HG03097 (cell line): Measurements from ENCODE around the gene CWC27.

Source experiments
- ATAC-seq: cut with Tn5 transposase; IDR thresholded peaks from one replicate; pipeline ENCODE4 v1.9.1; 2021; ENCODE audit not compliant: unreplicated experiment, low FRiP score

CWC27 gene

DNA sequence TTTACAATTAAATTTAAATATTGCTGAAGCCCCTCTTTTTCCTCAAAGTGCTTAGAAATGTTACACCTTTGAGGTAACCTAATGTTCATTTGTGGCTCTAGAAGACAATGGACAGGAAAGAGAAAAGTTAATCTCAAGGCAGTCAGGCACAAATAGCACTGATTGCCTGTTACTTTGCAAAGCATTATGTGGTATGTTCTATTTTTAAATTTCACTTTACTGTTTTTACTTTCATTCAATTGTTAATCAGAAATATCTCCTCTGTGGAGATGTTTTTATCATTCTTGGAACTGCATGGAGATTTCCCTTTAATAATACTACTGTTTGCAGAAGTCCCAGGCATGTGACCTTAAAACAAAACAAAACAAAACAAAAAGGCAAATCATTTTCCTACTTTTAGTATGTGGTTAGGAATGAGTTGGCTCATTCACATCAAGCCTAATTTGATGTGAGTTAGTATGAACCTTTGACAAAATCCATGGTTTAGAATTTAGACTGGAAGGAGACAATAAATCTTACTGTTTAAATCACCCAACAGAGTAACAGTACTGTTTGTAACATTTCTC, 67.5 kb downstream of the CWC27 start:
- no peak for ATAC-seq

DNA sequence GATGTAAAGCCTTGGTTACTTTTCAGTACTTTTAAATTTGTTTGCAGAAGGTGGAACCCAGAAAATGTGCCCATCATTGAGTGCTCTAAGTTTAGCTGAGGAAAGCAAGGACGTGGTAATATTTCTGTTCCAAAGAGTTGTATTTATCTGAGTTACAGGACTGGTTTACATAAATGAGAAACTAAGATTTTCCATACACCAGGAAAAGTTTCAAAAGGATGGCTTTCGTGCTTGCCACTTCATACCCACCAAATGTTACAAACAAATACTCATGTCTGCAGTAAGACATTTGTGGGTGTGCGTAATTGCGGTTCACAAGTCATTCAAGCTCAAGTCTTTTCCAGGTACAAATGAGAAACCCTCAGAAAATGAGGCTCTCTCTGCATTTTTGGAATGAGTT, 68.1 kb downstream of the CWC27 start:
- no peak for ATAC-seq

DNA sequence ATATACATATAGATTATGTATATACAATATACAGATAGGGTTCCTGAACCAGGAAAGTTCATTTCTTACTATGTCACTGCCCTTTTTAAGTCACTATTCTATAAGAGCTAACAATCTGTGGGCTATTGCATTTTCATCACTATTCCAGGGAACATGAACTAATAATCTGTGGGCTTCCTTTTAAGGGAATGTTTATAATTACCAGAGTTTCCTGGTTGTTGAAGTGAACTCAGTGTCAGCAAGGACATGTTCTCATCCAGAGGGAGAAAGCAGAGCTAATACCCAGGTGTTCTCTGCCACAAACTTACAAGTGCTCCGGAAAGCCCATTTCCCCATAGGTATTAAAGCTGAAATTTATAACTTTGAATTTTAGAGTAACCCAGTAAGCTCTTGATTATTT, 69.6 kb downstream of the CWC27 start:
- no peak for ATAC-seq

DNA sequence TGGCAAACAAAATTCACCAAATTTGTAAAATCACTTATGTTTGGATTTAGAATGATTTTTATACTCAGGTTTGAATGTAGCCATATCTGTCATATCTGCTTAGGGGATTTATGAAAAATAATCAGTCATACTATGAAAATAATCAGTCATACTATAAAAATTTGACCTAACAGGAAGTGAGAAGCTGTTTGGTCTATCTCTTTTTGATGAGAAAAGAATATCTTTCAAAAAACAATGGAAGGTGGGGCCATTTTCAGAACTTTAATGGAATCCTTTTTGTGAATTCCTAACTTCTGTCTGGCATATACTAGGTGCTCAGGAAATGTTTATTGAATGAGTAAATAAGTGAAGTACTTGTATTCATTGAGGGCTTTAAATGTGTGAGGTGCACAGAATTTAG, 70.1 kb downstream of the CWC27 start:
- ATAC-seq: no peak

DNA sequence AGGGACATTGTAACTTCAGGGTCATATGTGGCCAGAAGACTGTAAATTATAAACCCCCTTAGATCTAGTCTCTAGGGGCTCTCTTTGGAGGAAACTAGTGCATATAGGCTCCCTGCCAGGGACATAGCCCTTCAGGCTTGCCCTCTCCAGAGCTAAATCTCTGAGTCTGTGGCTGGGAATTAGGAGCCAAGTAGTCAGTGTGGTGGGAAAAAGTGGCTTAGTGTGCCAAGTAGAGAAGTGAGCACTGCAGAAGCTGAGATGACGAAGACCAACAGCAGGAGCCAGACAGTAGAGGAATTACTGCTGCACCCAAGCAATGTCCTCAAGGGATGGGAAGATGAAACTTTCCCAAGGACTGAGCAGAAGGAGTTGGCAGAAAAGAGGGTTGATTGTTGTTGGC, 71.2 kb downstream of the CWC27 start:
- no peak for ATAC-seq

DNA sequence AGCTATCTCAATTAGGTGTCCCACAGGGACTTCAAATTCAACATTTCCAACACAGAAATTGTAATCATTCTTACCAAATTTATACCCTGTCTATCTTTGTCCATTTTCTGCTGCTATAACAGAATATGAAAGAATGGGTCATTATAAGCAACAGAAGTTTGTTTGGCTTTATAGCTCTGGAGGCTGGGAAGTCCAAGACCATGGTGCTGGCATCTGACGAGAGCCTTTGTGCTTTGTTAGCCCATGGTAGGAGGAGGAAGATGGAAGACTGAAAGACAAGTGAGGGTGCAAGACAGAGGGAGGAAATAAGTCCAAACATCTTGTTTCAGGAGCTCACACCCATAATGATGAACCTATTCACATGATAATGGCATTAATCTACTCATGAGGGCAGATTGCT, 72.2 kb downstream of the CWC27 start:
- ATAC-seq: no peak

DNA sequence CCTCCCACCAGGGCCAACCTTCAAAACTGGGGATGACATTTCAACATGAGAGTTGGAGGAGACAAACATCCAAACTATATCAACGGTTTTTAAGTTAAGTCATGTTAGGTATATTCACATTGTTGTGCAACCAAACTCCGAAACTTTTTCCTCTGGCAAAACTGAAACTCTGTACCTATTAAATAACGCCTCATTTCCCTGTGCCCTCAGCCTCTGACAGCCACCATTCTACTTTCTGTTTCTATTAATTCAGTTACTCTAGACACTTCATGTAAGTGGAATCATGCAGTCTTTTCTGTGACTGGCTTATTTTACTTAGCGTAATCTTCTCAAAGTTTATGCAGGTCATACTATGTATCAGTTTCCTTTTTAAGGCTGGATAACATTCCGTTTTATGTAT, 85.0 kb downstream of the CWC27 start:
- no peak for ATAC-seq

DNA sequence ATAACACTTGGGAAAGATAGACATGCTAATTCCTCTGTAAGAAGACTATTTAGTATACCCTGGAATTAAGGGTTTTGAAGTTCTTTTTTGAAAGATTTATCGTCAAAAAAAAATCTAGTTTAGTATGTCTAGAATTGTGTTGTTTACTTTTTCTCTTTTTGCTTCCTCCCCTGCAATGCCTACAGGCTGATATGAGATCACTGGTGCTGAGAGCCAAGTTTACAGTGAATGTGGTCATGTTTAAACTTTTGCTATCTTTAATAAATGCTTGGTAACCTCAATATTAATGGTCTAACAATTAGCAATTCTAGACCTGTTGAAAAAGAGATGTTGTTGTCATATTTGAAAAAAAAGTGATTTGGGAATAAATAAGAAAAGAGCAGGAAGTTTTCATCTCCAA, 86.1 kb downstream of the CWC27 start:
- no peak for ATAC-seq

DNA sequence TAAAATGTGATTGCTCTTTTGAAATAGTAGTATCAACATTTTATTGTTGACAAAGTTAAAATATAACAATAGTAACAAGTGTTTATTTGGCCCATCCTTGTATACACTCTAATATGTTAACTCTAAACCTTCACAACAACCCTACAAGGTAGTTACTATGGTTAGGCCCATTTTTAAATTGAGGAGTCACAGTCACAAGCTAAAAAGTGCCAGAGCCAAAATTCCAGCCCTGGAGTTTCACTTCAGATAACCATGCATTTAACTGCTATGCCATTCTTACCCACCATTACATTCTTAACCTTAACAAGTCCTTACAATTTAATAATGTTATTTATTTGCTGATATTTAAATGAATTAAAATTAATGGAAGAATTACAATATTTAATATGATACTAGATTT, 91.2 kb downstream of the CWC27 start:
- no peak for ATAC-seq

DNA sequence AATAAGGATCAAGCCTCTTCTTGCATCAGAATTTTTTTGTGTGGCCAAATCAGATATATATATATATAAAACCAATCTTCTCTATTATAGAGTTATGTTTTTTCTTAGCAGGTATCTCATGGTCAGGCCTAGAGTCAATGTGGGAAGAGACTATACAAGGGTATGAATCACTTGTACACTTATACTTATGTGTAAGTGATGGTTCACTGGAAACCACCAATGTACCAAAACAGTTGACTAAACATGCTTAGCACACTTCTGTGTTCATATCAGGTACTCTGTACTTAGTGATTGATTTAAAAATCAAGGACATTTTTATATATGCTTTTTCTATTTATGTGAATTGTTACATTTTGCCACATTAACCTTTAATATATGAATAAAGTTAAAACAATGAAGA, 92.6 kb downstream of the CWC27 start:
- no peak for ATAC-seq

DNA sequence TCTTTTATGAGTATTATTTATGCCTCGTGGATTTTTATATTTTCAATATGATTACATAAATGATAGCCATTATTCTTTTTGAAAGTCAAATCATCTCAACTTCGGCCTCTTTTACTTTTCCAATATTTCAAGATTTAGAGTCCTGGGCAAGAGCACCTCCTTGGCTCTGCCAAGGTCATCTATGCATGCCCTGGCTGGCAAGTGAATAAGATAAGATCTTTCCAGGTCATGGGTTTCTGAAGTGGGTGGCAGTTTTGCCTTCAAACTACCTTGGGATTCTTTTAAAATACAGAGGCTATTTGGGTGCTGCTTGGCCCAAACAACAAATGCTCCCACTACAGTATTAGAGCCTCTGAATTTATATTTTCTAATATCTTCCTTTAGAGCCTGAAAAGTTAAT, 95.4 kb downstream of the CWC27 start:
- no peak for ATAC-seq

DNA sequence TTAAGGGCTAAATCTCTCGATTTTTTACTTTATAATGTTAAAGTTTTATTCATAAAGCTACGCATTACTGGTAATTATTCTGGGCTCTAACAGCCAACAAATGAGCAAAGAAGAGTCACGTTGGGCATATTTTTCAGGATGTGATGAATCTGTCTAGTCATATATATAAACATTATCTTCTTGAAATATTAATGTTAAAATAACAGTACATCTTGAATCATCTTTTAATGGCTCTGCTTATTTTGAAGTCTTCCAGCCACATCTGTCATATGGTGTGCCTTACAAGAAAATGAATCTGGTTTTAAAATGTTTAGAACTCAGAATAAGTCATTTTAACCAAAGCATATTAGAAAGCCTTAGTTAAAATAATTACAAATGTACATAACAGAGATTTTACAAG, 96.9 kb downstream of the CWC27 start:
- no peak for ATAC-seq

DNA sequence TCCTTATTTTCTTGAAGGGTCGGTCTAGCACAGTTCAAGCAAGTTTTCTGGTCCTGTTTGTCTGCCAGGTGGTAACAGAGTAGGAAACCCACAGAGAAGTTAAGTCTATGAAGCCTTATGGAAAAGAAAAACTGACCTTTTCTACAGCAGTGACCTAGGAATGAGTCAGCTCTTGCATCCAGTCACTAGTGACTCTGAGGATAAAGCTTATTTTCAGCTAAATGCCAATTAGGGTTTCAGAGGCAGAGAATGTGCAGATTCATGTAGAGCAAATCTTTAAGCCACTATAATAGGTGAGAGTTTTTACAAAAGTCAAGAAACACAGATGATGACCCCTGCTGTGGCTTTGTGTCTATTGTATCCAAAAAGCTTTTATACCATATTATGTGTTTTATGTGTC, 100.7 kb downstream of the CWC27 start:
- no peak for ATAC-seq

DNA sequence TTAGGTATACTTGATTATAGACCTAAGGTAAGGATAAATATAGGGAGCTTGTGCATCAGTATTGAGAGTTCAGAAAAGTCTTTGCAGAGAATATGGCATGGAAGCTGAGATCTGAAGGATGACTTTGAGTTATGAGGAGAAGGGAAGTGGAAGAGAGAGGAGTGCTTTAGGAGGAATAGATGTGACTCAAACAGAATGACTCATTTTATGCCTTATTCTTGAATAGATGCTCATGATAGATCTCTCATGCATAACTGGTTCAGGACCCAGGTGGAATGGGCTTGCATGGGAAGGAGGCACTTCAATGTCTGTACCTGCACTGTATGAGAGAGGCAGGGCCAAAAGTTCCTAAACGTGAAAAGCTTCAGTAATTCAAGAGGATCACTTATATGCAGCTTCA, 103.3 kb downstream of the CWC27 start:
- ATAC-seq: no peak

DNA sequence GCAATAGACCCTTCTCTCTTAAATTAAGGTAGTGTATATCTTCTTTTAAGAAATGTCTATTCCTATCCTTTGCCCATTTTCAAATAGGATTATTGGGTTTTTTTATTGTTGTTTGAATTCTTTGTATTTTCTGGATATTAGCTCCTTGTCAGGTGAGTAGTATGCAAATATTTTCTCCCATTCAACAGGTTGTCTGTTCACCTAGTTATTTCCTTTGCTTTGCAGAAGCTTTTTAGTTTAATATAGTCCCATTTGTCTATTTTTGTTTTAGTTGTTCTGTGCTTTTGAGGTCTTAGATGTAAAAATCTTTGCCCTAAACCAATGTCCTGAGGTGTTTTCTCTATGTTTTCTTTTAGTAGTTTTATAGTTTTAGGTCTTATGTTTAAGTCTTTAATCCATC, 104.7 kb downstream of the CWC27 start:
- ATAC-seq: no peak

DNA sequence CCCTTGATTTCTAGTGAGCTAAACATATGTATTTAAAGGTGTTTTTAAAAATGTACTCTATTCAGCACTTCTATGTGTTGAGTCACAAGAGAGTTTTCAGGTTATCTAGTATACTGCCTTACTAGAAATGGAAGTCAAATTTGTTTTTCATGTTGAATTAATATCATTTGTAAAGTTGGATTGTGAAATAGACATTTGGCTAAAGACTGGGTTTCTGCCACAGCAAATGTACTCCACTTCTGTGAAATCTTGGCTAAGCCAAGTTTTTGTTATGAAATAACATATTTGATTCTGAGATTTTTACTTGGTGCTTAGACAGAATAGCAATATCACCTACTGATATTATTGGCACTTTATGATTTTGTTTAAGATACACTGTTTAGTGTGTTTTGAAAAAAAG, 106.0 kb downstream of the CWC27 start:
- ATAC-seq: no peak

DNA sequence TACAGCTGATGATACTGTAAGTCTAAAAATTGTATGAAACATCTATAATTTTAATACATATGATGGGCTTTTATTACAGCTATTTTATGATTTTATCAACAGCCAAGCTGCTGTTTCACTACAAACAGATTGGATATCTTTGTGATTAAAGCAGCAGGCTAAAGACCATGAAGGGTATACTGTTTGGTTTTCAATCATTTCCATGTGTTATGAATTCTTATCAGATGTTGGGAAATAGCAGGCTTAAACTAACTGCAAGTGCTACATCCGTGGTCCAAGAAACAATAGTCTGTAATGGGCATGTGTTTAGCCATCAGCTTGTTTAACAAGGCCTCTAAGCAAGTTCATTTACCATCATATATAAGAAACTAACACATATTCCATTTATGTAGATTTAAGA, 107.5 kb downstream of the CWC27 start:
- ATAC-seq: no peak

DNA sequence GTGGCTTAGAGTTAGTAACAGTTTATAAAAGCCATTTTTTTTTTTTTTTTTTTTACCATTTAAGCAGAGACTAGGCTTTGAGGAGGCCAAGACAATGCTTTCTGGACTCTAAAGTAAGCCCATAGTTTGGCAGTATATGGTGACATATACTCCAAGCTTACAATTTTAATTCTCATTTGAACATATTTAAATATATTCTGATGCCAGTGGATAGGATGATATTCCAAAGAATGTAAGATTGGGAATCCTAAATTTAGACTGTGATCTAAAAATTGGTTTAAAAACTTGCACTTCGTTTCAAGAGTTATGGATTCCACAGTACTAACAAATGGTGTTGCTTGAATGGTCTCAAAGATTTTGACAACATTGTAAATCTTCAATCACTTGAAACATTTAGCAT, 112.1 kb downstream of the CWC27 start:
- ATAC-seq: no peak

DNA sequence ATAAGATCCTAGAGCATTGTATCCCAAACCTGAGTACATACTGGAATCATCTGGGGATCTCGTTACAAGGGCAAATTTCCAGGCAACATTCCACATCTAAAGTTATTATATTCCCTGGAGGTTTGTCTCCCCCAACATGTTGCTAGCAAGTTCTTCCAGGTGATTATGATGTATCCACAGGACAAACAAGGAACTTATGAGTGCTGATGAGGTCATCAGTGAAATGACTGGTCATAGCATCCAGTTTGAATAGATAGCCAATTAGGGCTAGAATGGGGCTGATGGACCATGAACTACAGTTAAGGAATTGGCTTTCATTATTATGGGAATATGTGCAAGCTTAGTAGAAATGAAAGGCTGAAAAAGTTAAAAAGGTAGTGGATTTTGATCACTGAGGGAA, 115.2 kb downstream of the CWC27 start:
- no peak for ATAC-seq

DNA sequence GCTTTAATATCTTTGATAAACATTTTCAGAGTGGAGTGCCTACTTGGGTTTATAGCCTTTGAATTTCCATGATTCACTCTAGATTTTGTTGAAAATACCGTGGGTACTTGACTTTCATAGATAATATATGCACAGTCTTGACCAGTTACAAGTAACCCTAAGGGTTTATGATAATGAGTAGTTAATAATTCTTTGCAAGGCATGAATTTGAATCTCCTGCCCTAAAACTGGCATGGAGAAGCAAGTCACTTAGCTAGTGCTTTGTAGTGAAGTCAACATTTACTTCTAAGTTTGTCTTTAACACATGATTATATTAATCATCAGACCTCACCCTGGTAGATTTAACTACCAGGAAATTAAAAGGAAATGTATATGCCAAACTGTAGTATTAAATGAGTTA, 115.8 kb downstream of the CWC27 start:
- no peak for ATAC-seq

DNA sequence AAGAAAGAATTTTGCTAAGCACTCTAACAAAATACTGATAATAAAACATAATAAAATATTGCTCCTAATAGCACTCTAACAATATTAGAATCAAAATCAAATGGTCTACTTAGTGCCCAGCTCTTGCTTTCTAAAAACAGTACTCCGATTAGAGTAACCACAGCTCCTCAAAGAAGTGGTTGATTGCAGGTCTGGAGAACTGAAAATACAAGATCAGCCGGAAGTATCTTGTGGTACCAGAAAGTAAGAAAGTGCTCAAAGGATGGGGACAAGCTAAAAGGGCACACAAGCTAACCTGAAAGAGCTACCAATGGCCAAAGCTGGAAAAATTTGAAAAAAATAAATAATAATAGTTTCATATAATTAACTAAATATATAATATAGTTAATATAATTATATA, 119.2 kb downstream of the CWC27 start:
- no peak for ATAC-seq

DNA sequence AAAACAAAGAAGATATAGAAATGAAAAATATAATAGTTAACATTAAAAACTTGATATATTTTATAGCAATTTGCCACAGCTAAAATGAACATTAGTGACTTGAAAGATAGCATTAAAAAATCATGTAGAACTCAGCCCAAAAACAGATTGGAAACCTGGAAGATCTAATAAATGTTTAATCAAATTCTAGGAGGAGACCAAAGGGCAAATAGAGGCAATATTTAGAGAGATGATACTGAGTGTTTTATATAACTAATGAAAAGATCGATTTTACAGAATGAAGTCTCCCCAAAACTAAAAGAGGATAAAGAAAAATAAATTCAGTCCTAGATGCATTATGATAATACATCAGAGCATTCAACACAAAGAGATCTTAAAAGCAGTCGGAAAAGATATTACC, 127.0 kb downstream of the CWC27 start:
- no peak for ATAC-seq

DNA sequence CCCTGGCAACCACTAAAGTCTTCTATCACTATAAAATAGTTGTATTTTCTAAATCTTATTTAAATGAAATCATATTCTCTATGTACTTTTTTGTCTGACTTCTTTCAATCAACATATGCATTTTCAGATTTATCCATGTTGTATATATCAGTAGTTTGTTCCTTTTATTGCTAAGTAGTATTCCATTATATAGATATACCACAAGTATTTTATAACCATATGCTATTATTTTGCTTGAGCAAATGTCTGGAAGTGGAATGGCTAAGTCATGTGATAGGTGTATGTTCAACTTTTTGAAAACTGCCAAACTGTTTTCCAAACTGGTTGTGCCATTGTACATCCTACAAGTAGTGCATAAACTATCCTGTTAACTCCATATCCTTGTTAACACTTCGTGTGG, 131.1 kb downstream of the CWC27 start:
- ATAC-seq: no peak

DNA sequence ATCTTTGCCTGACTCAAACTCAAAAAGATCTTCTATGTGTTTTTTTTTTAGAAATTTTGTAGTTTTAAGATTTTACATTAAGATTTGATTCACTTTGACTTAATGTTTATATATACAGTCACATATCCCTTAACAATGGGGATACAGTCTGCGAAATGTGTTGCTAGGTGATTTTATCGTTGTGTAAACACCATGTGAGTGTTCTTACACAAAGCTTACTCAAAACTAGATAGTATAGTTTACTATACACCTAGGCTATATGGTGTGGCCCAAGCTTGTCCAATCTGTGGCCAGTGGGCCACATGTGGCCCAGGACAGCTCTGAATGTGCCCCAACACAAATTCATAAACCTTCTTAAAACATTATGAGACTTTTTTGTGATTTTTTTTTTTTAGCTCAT, 131.9 kb downstream of the CWC27 start:
- ATAC-seq: no peak
